ENCODE measurements around the gene VCPKMT. TPM values are rescaled to one million over a fixed set of nuclear protein-coding genes. Genes with fewer than 3 reads are reported as not detected.

VCPKMT gene
- total and polyA plus RNA-seq, 8 donors, result 5.8 to 21.5 (median 15.6) TPM

DNA sequence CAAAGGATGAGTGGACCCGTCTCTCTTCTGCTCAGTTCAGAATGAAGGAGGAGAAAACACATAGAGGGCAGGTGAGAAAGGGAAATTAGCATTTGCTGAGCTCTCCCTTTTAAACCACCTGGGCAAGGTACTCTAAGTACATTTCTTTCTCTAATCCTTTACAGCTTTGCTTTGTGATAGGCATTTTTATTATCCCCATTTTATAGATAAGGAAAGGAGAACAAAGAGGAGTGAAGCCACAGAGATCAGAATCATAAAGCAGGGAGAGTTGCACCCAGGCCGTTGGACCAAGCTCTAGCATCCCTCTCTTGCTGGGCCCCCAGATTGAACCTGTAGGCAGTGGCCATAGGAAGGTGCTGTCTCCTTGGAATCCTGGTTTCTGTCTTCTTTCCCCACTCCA is 47.0 kb downstream of the VCPKMT start:
- H3K4me3 ChIP-seq, result no peak overlapping the region
- H3K4me1 ChIP-seq, result peaks cover 0 to 4% of the 10 kb centered on the region in 2 donors
- TF ChIP-seq CTCF (IDR thresholded peaks at IDR 0.05), result no peak
- no peaks in the 10 kb centered on the region for H3K36me3 ChIP-seq
- no peaks in the 10 kb centered on the region for H3K27me3 ChIP-seq
- no peaks in the 10 kb centered on the region for H3K9me3 ChIP-seq
- no peak overlapping the region for H3K27ac ChIP-seq
- DNase-seq, result no peak
- ATAC-seq, result no peak
- intact Hi-C loops (cut with DNase I), result no loop called here

DNA sequence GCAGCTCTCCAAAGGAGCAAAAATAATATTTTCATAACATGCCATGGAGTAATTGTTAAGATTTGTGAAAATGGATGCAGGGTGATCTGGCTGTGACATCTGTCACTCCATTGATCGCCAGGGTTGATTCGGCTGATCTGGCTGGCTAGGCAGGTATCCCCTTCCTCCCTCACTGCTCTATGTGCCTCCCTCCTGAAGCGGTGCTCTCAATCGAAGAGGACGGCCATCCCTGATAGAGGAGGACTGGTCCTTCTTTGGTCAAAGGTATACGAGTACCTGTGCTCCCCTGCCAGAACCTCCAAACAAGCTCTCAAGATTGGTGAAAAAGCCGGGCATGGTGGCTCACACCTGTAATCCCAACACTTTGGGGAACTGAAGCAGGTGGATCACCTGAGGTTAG is 47.9 kb downstream of the VCPKMT start:
- Histone ChIP-seq H3K36me3 (no peaks in the 10 kb centered on the region), H3K9me3 (no peaks in the 10 kb centered on the region), H3K27me3 (no peaks in the 10 kb centered on the region), H3K4me3 (no peak overlapping the region), H3K27ac (no peak overlapping the region), H3K4me1 (peaks cover 0 to 11% of the 10 kb centered on the region in 2 donors)
- no peak for TF ChIP-seq CTCF (IDR thresholded peaks at IDR 0.05)
- ATAC-seq (no peak), DNase-seq (no peak)
- intact Hi-C loops (cut with DNase I), result no loop called here

DNA sequence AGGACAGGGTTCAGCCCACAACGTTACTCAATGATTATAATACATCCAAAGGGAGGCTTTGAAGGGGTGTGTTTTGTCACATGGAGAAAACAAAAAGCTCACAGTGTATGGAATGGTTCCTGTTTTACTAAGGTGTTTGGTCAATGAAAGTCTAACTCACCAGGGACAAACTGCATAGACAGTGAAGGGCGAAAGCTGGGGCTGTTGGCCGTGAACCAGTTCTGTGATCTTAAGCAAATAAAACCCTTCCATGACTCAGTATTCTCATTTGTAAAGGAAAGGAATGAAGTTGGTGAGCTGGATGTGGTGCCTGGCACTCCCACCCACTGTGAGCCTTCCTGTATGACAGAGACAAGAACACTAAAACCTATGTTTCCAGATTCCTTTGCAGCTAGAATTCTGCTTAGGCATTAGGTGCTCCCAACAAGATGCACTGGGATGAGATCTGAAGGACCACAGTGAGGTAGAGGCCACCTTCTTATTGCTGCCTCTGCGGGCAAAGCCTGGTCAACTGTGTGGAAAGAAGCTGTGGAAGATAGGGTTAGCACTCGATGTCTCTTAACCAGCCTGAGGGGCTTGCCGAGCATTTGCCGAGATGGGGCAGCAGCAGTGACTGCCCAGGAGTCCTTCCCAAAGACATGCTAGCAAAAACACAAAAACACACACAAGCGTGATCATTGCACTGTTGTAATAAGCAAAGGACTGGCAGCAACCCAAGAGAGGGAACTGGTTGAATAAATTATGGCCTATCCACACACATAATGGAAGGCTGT is 48.5 kb downstream of the VCPKMT start:
- no peak for TF ChIP-seq CTCF (IDR thresholded peaks at IDR 0.05)
- intact Hi-C loops (cut with DNase I), result no loop called here
- Histone ChIP-seq H3K4me3 (no peak overlapping the region), H3K27ac (no peak overlapping the region), H3K9me3 (no peaks in the 10 kb centered on the region), H3K36me3 (no peaks in the 10 kb centered on the region), H3K27me3 (no peaks in the 10 kb centered on the region), H3K4me1 (peaks cover 0 to 12% of the 10 kb centered on the region in 2 donors)
- no peak for DNase-seq
- no peak for ATAC-seq

- H3K4me3 ChIP-seq, result no peak overlapping the region
- no peak for DNase-seq
- H3K9me3 ChIP-seq, result no peaks in the 10 kb centered on the region
- TF ChIP-seq CTCF (IDR thresholded peaks at IDR 0.05), result no peak
- peak overlapping the region; percentile 30 to 31 for H3K27ac ChIP-seq
- no peaks in the 10 kb centered on the region for H3K36me3 ChIP-seq
- H3K27me3 ChIP-seq, result no peaks in the 10 kb centered on the region
- intact Hi-C loops (cut with DNase I), result no loop called here
- peaks cover 17 to 35% of the 10 kb centered on the region in 2 donors for H3K4me1 ChIP-seq
- ATAC-seq, result no peak
These were observed 50.8 kb downstream of the VCPKMT start for GRCh38 chr14:50065583-50065982.

GRCh38 chr14:50064993-50065392 is 51.4 kb downstream of the VCPKMT start:
- peak; percentile 63 for ATAC-seq
- H3K4me1 ChIP-seq, result peaks cover 20 to 41% of the 10 kb centered on the region in 2 donors
- TF ChIP-seq CTCF (IDR thresholded peaks at IDR 0.05), result no peak
- no peak overlapping the region for H3K4me3 ChIP-seq
- intact Hi-C loops (cut with DNase I), result no loop called here
- peak in 1 of 4 donors; percentile 68 for DNase-seq
- no peaks in the 10 kb centered on the region for H3K27me3 ChIP-seq
- H3K9me3 ChIP-seq, result no peaks in the 10 kb centered on the region
- H3K27ac ChIP-seq, result peak overlapping the region; percentile 30 to 31
- no peaks in the 10 kb centered on the region for H3K36me3 ChIP-seq
